Measurements from ENCODE around the gene SLC1A7.

SLC1A7 gene

DNA sequence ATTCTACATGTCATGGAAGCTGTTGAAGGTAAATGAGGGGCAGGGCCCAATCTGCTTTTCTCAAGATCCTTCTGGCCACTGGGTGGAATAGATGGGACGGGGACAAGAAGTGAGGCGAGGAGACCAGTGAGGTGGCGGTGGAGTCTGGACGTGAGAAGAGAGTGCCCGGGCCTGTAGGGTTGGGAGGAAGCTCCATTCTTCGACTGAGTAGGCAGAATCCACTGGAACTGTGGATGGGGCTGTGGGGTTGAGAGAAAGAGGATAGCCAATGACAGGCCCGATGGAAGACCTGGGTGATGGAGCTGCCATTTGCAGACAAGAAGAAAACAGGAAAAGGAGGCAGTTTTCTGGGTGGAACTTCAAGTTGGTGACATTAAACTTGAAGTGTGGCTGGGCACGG lies 10.3 kb downstream of the SLC1A7 start:
- no peak for ATAC-seq
- Mint-ChIP-seq H3K27me3 (no peaks in the 10 kb centered on the region), H3K36me3 (peaks cover under 1% of the 10 kb centered on the region), H3K4me3 (no peak overlapping the region), H3K9me3 (peaks cover under 1% of the 10 kb centered on the region), H3K4me1 (no peaks in the 10 kb centered on the region), H3K27ac (no peak overlapping the region)

- Mint-ChIP-seq H3K4me1 (no peaks in the 10 kb centered on the region), H3K27me3 (no peaks in the 10 kb centered on the region), H3K27ac (no peak overlapping the region), H3K4me3 (no peak overlapping the region), H3K36me3 (no peaks in the 10 kb centered on the region), H3K9me3 (no peaks in the 10 kb centered on the region)
- no peak for ATAC-seq
Measured at GRCh38 chr1:53131590-53131938, 10.9 kb downstream of the SLC1A7 start.

- no peaks in the 10 kb centered on the region for H3K4me1 Mint-ChIP-seq
Measured at GRCh38 chr1:53130878-53131589, 11.4 kb downstream of the SLC1A7 start.

DNA sequence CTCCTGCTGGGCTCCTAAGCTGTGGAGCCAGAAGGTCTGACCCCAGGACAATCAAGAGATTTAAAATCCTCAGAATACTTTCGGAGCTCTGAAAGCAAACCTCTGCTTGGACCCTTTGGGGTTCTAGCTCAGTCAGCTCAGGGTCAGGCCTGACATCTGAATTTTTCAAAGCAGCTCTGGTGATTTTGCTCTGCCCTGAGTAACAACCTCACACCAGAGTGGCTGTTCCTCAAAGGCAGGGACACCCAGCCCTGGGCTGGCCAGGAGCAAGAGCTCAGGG lies 11.9 kb downstream of the SLC1A7 start:
- no peak overlapping the region for H3K27ac Mint-ChIP-seq
- no peak for ATAC-seq
- no peaks in the 10 kb centered on the region for H3K4me1 Mint-ChIP-seq
- H3K27me3 Mint-ChIP-seq: no peaks in the 10 kb centered on the region
- H3K36me3 Mint-ChIP-seq: no peaks in the 10 kb centered on the region
- H3K9me3 Mint-ChIP-seq: no peaks in the 10 kb centered on the region
- no peak overlapping the region for H3K4me3 Mint-ChIP-seq

More at GRCh38 chr1:53130878-53131589, 11.4 kb downstream of the SLC1A7 start:
- no peaks in the 10 kb centered on the region for H3K36me3 Mint-ChIP-seq
- H3K27me3 Mint-ChIP-seq: no peaks in the 10 kb centered on the region
- no peak overlapping the region for H3K4me3 Mint-ChIP-seq
- no peaks in the 10 kb centered on the region for H3K9me3 Mint-ChIP-seq
- no peak overlapping the region for H3K27ac Mint-ChIP-seq
- no peak for ATAC-seq

DNA sequence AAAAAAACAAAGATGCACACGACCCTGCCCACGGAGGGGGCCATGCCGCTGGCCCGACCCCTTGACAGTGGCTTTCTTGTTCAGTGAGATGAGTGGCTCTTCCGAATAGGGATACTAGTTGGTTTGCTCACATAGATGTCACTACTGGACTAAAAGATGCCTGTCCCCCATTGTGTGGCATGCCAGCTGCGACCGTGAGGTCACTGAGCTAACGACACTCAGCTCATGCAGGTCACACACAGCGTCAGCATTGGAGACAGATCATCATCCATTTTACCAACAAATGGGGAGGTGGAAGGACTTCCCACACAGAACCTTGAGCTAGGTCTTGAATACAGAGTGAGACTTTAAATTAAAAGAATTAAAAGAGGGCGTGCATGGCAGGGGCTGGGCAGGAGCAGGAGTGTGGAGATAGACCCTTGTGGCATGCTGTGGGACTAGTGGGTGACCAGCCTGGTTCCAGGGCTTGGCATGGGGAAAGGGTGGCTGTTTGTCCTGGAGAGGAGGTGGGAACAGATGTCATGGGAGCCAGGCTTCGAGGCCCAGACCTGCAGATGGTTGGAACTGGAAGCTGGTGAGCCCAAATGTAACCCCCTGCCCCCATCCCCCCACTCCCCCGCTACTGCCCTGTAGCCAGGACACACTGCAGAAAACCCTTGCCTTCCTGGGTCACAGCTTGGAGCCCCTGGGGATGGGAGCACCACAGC lies 12.4 kb downstream of the SLC1A7 start:
- Mint-ChIP-seq H3K27ac (no peak overlapping the region), H3K4me1 (no peaks in the 10 kb centered on the region), H3K9me3 (no peaks in the 10 kb centered on the region), H3K4me3 (no peak overlapping the region), H3K27me3 (no peaks in the 10 kb centered on the region), H3K36me3 (no peaks in the 10 kb centered on the region)
- ATAC-seq: no peak

DNA sequence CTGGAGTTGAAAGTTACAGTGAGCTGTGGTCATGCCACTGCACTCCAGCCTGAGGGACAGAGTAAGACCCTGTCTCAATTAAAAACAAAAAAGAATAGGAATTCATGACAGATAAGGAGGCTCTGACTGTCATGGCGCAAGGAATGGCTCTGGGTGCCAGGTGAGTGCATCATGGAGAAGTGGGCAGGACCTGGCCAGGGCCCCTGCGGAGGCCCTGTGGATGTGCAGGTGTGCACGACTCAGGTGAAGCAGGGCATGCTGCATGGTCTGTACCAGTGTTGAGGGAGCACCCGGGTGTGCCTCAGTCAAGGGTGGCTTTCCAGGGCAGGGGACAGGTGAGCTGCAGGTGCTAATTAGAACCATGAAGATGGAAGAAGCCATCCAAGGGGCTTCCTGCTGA lies 14.0 kb downstream of the SLC1A7 start:
- H3K4me1 Mint-ChIP-seq: no peaks in the 10 kb centered on the region
- H3K27me3 Mint-ChIP-seq: no peaks in the 10 kb centered on the region
- no peaks in the 10 kb centered on the region for H3K9me3 Mint-ChIP-seq
- ATAC-seq: no peak
- no peaks in the 10 kb centered on the region for H3K36me3 Mint-ChIP-seq
- H3K27ac Mint-ChIP-seq: no peak overlapping the region
- no peak overlapping the region for H3K4me3 Mint-ChIP-seq

DNA sequence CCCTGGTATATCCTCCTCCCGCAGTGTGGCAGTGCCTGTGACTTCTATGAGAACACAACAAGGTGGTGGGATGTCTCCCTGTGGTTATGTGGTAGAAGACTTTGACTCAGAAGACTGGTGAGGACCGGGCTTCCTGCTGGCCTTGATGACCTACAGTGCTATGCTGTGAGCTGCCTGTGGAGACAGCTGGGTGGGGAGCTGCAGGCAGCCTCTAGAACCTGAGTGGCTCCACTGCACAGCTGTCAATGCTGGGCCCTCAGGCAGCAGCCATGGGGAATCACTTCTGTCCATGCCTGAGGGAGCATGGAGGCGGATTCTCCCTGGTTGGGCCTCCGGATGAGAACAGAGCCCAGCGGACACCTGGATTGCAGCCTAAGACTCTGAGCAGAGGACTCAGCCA lies 14.9 kb downstream of the SLC1A7 start:
- Mint-ChIP-seq H3K4me3 (no peak overlapping the region), H3K4me1 (no peaks in the 10 kb centered on the region), H3K9me3 (no peaks in the 10 kb centered on the region), H3K27me3 (peaks cover 1% of the 10 kb centered on the region), H3K36me3 (no peaks in the 10 kb centered on the region), H3K27ac (no peak overlapping the region)
- no peak for ATAC-seq

- Mint-ChIP-seq H3K4me1 (no peaks in the 10 kb centered on the region), H3K9me3 (no peaks in the 10 kb centered on the region), H3K4me3 (no peak overlapping the region), H3K36me3 (no peaks in the 10 kb centered on the region), H3K27me3 (peaks cover 7% of the 10 kb centered on the region), H3K27ac (no peak overlapping the region)
- ATAC-seq: no peak
Measured at GRCh38 chr1:53126495-53126894, 15.9 kb downstream of the SLC1A7 start.

GRCh38 chr1:53125623-53126360 lies 16.6 kb downstream of the SLC1A7 start:
- Mint-ChIP-seq H3K9me3 (no peaks in the 10 kb centered on the region), H3K4me1 (no peaks in the 10 kb centered on the region), H3K27ac (no peak overlapping the region), H3K27me3 (peaks cover 14% of the 10 kb centered on the region), H3K36me3 (no peaks in the 10 kb centered on the region), H3K4me3 (no peak overlapping the region)
- ATAC-seq: no peak

DNA sequence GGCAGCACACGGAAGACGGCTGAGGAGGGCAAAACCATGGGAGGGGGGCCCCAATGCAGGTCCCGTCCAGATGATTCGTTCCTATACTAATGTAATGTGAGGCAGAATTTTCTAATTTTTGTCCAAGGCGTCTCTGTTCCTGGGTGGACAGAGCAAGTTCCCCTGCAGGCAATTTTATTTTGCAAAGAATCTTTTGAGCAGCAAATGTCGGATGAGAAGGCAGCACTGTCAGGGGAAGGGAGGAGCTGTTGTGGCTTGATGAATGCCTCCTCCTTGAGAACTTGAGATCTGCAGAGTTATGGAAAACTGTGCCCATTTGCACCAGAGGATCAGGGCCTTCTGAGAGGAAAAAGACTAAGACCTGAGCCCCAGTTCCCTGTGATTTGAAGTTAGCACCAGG lies 17.3 kb downstream of the SLC1A7 start:
- Mint-ChIP-seq H3K4me1 (no peaks in the 10 kb centered on the region), H3K4me3 (no peak overlapping the region), H3K9me3 (no peaks in the 10 kb centered on the region), H3K36me3 (no peaks in the 10 kb centered on the region), H3K27ac (no peak overlapping the region), H3K27me3 (peaks cover 21% of the 10 kb centered on the region)
- ATAC-seq: no peak

GRCh38 chr1:53123453-53124140 lies 18.8 kb downstream of the SLC1A7 start:
- Mint-ChIP-seq H3K4me1 (no peaks in the 10 kb centered on the region), H3K4me3 (no peak overlapping the region), H3K9me3 (no peaks in the 10 kb centered on the region), H3K27ac (no peak overlapping the region), H3K36me3 (no peaks in the 10 kb centered on the region), H3K27me3 (peaks cover 27% of the 10 kb centered on the region)
- ATAC-seq: no peak

DNA sequence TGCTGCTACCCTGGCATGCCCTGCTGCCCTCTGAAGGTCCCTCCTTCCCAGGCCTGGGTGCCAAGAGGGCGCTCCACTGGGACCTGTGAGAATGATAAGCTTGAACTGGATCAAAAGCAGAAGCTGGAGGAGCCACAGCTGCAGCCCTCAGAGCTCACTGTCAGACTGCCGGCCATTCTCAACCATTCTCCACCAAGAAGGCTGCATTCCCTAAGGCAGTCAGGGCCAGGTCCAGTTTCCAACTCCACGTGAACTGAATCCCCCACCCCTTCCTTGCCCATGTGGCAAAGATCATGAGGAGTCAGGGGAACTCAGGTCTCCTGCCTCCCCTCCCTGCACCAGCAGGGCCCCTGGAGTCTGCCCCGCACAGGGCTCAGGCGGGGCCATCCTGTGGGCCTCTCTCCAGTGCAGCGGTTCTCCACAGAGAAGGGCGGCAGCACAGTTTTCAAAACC lies 19.5 kb downstream of the SLC1A7 start:
- H3K4me1 Mint-ChIP-seq: no peaks in the 10 kb centered on the region
- no peak overlapping the region for H3K4me3 Mint-ChIP-seq
- no peak overlapping the region for H3K27ac Mint-ChIP-seq
- H3K27me3 Mint-ChIP-seq: peaks cover 27% of the 10 kb centered on the region
- H3K36me3 Mint-ChIP-seq: no peaks in the 10 kb centered on the region
- no peak for ATAC-seq
- H3K9me3 Mint-ChIP-seq: no peaks in the 10 kb centered on the region

- no peak overlapping the region for H3K27ac Mint-ChIP-seq
- H3K4me3 Mint-ChIP-seq: no peak overlapping the region
- H3K4me1 Mint-ChIP-seq: no peaks in the 10 kb centered on the region
- peaks cover 27% of the 10 kb centered on the region for H3K27me3 Mint-ChIP-seq
- H3K9me3 Mint-ChIP-seq: no peaks in the 10 kb centered on the region
- no peak for ATAC-seq
- H3K36me3 Mint-ChIP-seq: no peaks in the 10 kb centered on the region
Measured at GRCh38 chr1:53122201-53122885, 20.1 kb downstream of the SLC1A7 start.

- no peaks in the 10 kb centered on the region for H3K9me3 Mint-ChIP-seq
- H3K36me3 Mint-ChIP-seq: no peaks in the 10 kb centered on the region
- no peak overlapping the region for H3K4me3 Mint-ChIP-seq
- H3K27me3 Mint-ChIP-seq: peaks cover 27% of the 10 kb centered on the region
- H3K27ac Mint-ChIP-seq: no peak overlapping the region
- no peaks in the 10 kb centered on the region for H3K4me1 Mint-ChIP-seq
- no peak for ATAC-seq
Measured at GRCh38 chr1:53121319-53122172, 20.9 kb downstream of the SLC1A7 start.

All from stimulated activated memory B cell treated with anti-CD40 and anti-IgM and Interleukin-4, amounts not matched to agents 10 μg/mL and 1 μg/mL and 100 μg/mL, for 72 hours (primary cell).